Parathyroid adenoma (tissue), 2 donors: ENCODE measurements around the gene FARS2.

Experiments
- H2AFZ ChIP-seq: fragments of 300-600 bp; sonication (generic); one replicate; pipeline ENCODE4 v1.7.0; 2017; ENCODE audit warnings: antibody characterized with exemption, mild to moderate bottlenecking
- H3K27ac ChIP-seq: fragments of 300-600 bp; sonication (generic); one replicate; pipeline ENCODE4 v1.7.0; 2017
- H3K27me3 ChIP-seq: fragments of 300-600 bp; sonication (generic); one replicate; pipeline ENCODE4 v1.7.0; 2017; ENCODE audit warnings: low read length; ENCODE audit not compliant: control insufficient read depth, insufficient read depth
- H3K36me3 ChIP-seq: fragments of 300-600 bp; sonication (generic); one replicate; pipeline ENCODE4 v1.7.0; 2017; ENCODE audit warnings: low read length; ENCODE audit not compliant: control insufficient read depth, insufficient read depth
- H3K4me1 ChIP-seq: fragments of 300-600 bp; sonication (generic); one replicate; pipeline ENCODE4 v1.7.0; 2017; ENCODE audit warnings: control low read depth
- H3K4me2 ChIP-seq: fragments of 300-600 bp; sonication (generic); one replicate; pipeline ENCODE4 v1.7.0; 2017; ENCODE audit warnings: low read length
- H3K4me3 ChIP-seq: fragments of 300-600 bp; sonication (generic); one replicate; pipeline ENCODE4 v1.7.0; 2017; ENCODE audit warnings: low read depth, low read length
- H3K79me2 ChIP-seq: fragments of 300-600 bp; sonication (generic); one replicate; pipeline ENCODE4 v1.7.0; 2017; ENCODE audit warnings: control low read depth
- H3K9ac ChIP-seq: fragments of 300-600 bp; sonication (generic); one replicate; pipeline ENCODE4 v1.7.0; 2017; ENCODE audit warnings: mild to moderate bottlenecking
- H3K9me3 ChIP-seq: fragments of 300-600 bp; sonication (generic); one replicate; pipeline ENCODE4 v1.7.0; 2017; ENCODE audit warnings: low read length; ENCODE audit not compliant: control insufficient read depth
- TF ChIP-seq, protein P1 (sequence below): fragments of 300-600 bp; sonication (generic); IDR thresholded peaks from one replicate; pipeline ENCODE4 v1.7.0; 2017; ENCODE audit warnings: antibody characterized with exemption, mild to moderate bottlenecking
- donor health status: primary hyperparathyroidism.

The FARS2 gene

DNA sequence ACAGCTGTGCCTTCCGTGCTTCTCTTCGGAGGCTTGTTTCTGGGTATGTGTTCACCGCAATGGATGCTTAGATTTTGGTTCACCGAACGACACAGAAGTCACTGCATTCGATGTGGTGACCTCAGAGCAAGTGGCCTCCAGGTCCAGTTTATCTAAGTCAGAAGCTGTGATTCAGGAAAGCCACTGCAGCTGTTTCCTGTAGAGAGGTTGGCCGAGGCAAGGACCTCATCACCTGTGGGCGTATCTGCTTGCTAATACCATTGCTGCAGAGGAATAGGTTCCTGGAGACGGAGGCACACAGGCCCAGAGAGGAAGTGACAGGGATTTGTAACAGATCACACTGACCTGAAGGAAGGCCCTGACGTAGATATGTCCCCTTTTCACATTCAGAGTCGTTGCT is 82.7 kb downstream of the FARS2 start:
- Histone ChIP-seq H3K27me3 (no peaks in the 10 kb centered on the region), H3K9ac (no peak overlapping the region), H3K36me3 (no peaks in the 10 kb centered on the region), H3K4me2 (no peak overlapping the region), H3K4me3 (no peak overlapping the region), H3K4me1 (peaks cover 5% of the 10 kb centered on the region), H3K9me3 (no peaks in the 10 kb centered on the region), H2AFZ (no peak overlapping the region), H3K79me2 (peaks cover 9% of the 10 kb centered on the region), H3K27ac (no peak overlapping the region)
- TF ChIP-seq, protein P1, sequence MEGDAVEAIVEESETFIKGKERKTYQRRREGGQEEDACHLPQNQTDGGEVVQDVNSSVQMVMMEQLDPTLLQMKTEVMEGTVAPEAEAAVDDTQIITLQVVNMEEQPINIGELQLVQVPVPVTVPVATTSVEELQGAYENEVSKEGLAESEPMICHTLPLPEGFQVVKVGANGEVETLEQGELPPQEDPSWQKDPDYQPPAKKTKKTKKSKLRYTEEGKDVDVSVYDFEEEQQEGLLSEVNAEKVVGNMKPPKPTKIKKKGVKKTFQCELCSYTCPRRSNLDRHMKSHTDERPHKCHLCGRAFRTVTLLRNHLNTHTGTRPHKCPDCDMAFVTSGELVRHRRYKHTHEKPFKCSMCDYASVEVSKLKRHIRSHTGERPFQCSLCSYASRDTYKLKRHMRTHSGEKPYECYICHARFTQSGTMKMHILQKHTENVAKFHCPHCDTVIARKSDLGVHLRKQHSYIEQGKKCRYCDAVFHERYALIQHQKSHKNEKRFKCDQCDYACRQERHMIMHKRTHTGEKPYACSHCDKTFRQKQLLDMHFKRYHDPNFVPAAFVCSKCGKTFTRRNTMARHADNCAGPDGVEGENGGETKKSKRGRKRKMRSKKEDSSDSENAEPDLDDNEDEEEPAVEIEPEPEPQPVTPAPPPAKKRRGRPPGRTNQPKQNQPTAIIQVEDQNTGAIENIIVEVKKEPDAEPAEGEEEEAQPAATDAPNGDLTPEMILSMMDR: no peak

DNA sequence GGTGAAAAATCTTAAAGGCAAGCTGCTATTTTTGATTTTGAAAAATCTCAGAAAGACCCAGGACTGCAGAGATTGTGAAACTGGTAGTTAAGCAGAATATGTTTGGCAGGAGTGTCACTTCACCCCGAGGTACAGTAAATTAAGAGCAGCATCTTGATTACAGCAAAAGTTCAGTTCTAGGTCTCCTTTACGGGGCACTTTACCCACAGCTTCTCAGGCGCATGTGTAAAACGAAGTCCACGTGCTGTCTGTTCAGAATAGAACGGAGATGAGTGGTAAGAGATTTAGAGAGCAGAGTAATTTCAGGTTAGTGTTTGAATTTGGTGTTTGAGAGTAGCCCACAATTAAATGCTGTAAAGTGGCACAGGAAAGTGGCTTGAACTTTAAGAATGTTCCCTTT is 84.0 kb downstream of the FARS2 start:
- Histone ChIP-seq H3K9me3 (no peaks in the 10 kb centered on the region), H3K79me2 (peaks cover 9% of the 10 kb centered on the region), H3K9ac (no peak overlapping the region), H3K4me3 (no peak overlapping the region), H3K27me3 (no peaks in the 10 kb centered on the region), H3K36me3 (no peaks in the 10 kb centered on the region), H3K27ac (no peak overlapping the region), H3K4me2 (no peak overlapping the region), H3K4me1 (peaks cover 5% of the 10 kb centered on the region), H2AFZ (no peak overlapping the region)
- TF ChIP-seq, protein P1: no peak

DNA sequence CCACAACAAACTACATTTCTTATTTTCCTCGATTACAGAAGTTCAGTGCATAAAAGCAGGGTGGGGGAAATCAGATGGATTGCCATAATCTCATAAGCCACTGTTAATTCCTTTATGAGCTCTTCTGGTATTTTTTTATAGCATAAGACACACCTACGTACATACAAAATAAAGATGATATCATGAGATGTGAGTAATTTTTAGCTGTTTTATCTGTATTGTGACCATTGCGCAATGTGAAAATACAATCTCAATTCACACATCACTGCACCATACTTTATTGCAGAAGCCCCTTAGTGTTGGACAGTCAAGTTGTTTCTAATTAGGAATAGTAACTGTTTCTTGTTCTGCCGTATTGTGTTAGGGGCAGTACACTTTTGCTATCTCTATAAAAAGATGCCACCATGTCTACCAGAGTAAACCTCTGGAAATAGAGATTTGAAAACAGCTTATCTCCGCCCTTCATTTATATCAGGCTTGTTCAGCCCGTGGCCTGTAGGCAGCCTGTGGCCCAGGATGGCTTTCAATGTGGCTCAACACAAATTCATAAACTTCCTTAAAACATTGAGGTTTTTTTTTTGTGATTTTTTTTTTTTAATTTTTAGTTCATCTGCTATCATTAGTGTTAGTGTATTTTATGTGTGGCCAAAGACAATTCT is 90.4 kb downstream of the FARS2 start:
- H3K4me2 ChIP-seq: no peak overlapping the region
- H3K9ac ChIP-seq: no peak overlapping the region
- H3K4me3 ChIP-seq: no peak overlapping the region
- no peaks in the 10 kb centered on the region for H3K27me3 ChIP-seq
- H2AFZ ChIP-seq: no peak overlapping the region
- TF ChIP-seq, protein P1: no peak
- H3K79me2 ChIP-seq: peaks cover 15% of the 10 kb centered on the region
- no peaks in the 10 kb centered on the region for H3K36me3 ChIP-seq
- peaks cover 2% of the 10 kb centered on the region for H3K4me1 ChIP-seq
- no peaks in the 10 kb centered on the region for H3K9me3 ChIP-seq
- no peak overlapping the region for H3K27ac ChIP-seq

DNA sequence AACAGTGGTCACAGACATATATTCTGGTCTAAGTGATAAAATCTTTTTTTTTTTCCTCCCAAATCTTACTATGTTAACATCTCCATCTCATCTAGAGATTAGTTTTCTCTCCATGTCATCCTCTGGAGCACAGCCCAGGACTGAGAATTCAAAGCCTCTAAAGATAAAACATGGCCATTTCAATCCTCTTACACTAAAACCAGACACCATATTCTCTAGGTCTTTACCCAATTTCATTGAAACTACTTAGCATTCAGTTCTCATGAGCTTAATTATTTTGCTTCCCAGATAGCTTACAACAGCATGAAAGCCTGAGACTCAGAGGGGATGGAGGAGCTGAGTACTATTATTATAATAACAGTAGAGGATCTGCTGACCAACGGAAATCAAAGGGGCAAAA is 92.7 kb downstream of the FARS2 start:
- H3K4me3 ChIP-seq: no peak overlapping the region
- peaks cover 11% of the 10 kb centered on the region for H3K79me2 ChIP-seq
- H3K27ac ChIP-seq: no peak overlapping the region
- H3K4me1 ChIP-seq: peaks cover 2% of the 10 kb centered on the region
- H2AFZ ChIP-seq: no peak overlapping the region
- H3K36me3 ChIP-seq: no peaks in the 10 kb centered on the region
- H3K9me3 ChIP-seq: no peaks in the 10 kb centered on the region
- H3K4me2 ChIP-seq: no peak overlapping the region
- no peak overlapping the region for H3K9ac ChIP-seq
- no peaks in the 10 kb centered on the region for H3K27me3 ChIP-seq
- TF ChIP-seq, protein P1: no peak

DNA sequence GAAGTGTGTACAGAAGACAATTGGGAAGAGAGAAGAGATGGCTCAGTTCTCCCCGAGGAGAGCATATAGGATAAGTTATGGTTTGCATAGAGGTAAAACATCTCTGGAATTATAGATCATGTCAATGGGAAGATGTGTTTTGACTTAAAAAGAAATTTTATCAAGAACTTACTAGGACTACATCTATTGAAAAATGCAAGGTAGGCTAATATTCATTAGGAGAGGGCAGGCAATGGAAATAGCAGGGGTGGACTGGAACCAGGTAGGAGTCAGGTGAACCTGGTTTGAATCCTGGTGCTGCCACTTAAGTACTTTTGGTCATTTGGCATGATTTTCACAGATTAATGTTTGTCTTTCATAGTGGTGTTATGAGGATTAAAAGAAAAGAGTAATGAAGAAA is 96.2 kb downstream of the FARS2 start:
- no peak overlapping the region for H3K4me3 ChIP-seq
- H3K9me3 ChIP-seq: no peaks in the 10 kb centered on the region
- no peak overlapping the region for H3K27ac ChIP-seq
- H3K79me2 ChIP-seq: peaks cover 11% of the 10 kb centered on the region
- H3K36me3 ChIP-seq: no peaks in the 10 kb centered on the region
- peaks cover 2% of the 10 kb centered on the region for H3K4me1 ChIP-seq
- no peak overlapping the region for H3K4me2 ChIP-seq
- no peaks in the 10 kb centered on the region for H3K27me3 ChIP-seq
- no peak overlapping the region for H2AFZ ChIP-seq
- no peak overlapping the region for H3K9ac ChIP-seq
- TF ChIP-seq, protein P1: no peak
